ENCODE results near the gene TWSG1. TPM values are rescaled to one million over a fixed set of nuclear protein-coding genes. Genes with fewer than 3 reads are reported as not detected.

The TWSG1 gene
- total RNA-seq, 1 experiment from 2014 or later = 92.5 TPM

Other genes starting within 250 kb of the TWSG1 start
- 244 and 300 TPM in 2 replicates for gene NDUFV2, start 232.1 kb upstream of the TWSG1 start, total RNA-seq (2014; rRNA removed; shearing (Covaris generic))
- 12.5 and 24.1 TPM in 2 replicates for gene ANKRD12, start 198.0 kb upstream of the TWSG1 start, total RNA-seq (2014; rRNA removed; shearing (Covaris generic))
- 79.5 and 84.6 TPM in 2 replicates for gene RALBP1, start 140.7 kb downstream of the TWSG1 start, total RNA-seq (2014; rRNA removed; shearing (Covaris generic))